GM19438 (cell line): ENCODE measurements around the gene ATP8A2.

ENCODE experiments used
- ATAC-seq: cut with Tn5 transposase; IDR thresholded peaks from one replicate; pipeline ENCODE4 v1.9.1; 2021; ENCODE audit warnings: low read depth; ENCODE audit not compliant: unreplicated experiment

The ATP8A2 gene

GRCh38 chr13:25840931-25841330 is 469.2 kb downstream of the ATP8A2 start:
- ATAC-seq, result no peak

- ATAC-seq, result no peak
These were observed 471.9 kb downstream of the ATP8A2 start for GRCh38 chr13:25843692-25844091.

GRCh38 chr13:25844559-25845434 is 473.0 kb downstream of the ATP8A2 start:
- no peak for ATAC-seq

GRCh38 chr13:25846222-25846984 is 474.6 kb downstream of the ATP8A2 start:
- no peak for ATAC-seq

- ATAC-seq, result no peak
These were observed 475.4 kb downstream of the ATP8A2 start for GRCh38 chr13:25847145-25847544.

GRCh38 chr13:25847635-25848626 is 476.2 kb downstream of the ATP8A2 start:
- ATAC-seq, result no peak

- ATAC-seq, result no peak
These were observed 477.3 kb downstream of the ATP8A2 start for GRCh38 chr13:25848812-25849745.

- no peak for ATAC-seq
These were observed 486.1 kb downstream of the ATP8A2 start for GRCh38 chr13:25857830-25858229.

GRCh38 chr13:25859528-25859927 is 487.8 kb downstream of the ATP8A2 start:
- no peak for ATAC-seq

GRCh38 chr13:25860265-25860664 is 488.5 kb downstream of the ATP8A2 start:
- no peak for ATAC-seq

GRCh38 chr13:25860862-25861261 is 489.1 kb downstream of the ATP8A2 start:
- no peak for ATAC-seq

- no peak for ATAC-seq
These were observed 490.4 kb downstream of the ATP8A2 start for GRCh38 chr13:25862156-25862555.

- no peak for ATAC-seq
These were observed 492.3 kb downstream of the ATP8A2 start for GRCh38 chr13:25864116-25864515.

- ATAC-seq, result no peak
These were observed 493.2 kb downstream of the ATP8A2 start for GRCh38 chr13:25864936-25865335.

- ATAC-seq, result no peak
These were observed 493.6 kb downstream of the ATP8A2 start for GRCh38 chr13:25865391-25865790.

GRCh38 chr13:25867038-25867437 is 495.3 kb downstream of the ATP8A2 start:
- no peak for ATAC-seq

- no peak for ATAC-seq
These were observed 496.7 kb downstream of the ATP8A2 start for GRCh38 chr13:25868490-25868889.

GRCh38 chr13:25869941-25870340 is 498.2 kb downstream of the ATP8A2 start:
- no peak for ATAC-seq

GRCh38 chr13:25871389-25872125 is 499.8 kb downstream of the ATP8A2 start:
- ATAC-seq, result no peak
